Measurements from ENCODE around the gene IVL.

The IVL gene

GRCh38 chr1:152957561-152957960, 49.2 kb downstream of the IVL start:
- TF ChIP-seq, protein P1, sequence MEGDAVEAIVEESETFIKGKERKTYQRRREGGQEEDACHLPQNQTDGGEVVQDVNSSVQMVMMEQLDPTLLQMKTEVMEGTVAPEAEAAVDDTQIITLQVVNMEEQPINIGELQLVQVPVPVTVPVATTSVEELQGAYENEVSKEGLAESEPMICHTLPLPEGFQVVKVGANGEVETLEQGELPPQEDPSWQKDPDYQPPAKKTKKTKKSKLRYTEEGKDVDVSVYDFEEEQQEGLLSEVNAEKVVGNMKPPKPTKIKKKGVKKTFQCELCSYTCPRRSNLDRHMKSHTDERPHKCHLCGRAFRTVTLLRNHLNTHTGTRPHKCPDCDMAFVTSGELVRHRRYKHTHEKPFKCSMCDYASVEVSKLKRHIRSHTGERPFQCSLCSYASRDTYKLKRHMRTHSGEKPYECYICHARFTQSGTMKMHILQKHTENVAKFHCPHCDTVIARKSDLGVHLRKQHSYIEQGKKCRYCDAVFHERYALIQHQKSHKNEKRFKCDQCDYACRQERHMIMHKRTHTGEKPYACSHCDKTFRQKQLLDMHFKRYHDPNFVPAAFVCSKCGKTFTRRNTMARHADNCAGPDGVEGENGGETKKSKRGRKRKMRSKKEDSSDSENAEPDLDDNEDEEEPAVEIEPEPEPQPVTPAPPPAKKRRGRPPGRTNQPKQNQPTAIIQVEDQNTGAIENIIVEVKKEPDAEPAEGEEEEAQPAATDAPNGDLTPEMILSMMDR (IDR thresholded peaks at IDR 0.05; ENCODE audit: low read length, missing control alignments), result no peak

DNA sequence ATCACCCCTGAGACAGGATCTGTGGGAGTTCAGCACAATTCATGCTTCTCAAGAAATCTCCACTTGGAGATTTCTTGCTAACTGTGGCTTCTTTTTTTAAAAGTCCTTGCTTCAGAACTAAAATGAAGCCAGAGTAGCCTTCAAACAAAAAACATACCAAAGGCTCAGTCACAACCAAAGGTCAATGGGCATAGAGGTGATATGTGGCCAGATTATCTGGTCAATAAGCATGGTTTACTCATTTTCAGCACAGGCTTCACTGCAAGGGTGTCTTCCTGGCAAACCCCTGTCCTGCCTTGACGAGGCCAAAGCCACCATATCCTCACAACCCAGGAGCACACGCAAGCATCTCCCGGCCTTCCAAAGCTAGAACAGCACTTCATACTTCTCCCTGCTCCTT, 50.9 kb downstream of the IVL start:
- no peak overlapping the region for H3K4me3 ChIP-seq (replicated peaks; ENCODE audit: low read depth, low read length)
- DNase-seq (ENCODE audit: low read depth), result no peak
- TF ChIP-seq, protein P1 (IDR thresholded peaks at IDR 0.05; ENCODE audit: low read length, missing control alignments), result no peak

More at GRCh38 chr1:152957561-152957960, 49.2 kb downstream of the IVL start:
- no peak overlapping the region for H3K4me3 ChIP-seq (replicated peaks; ENCODE audit: low read depth, low read length)
- no peak for DNase-seq (ENCODE audit: low read depth)

DNA sequence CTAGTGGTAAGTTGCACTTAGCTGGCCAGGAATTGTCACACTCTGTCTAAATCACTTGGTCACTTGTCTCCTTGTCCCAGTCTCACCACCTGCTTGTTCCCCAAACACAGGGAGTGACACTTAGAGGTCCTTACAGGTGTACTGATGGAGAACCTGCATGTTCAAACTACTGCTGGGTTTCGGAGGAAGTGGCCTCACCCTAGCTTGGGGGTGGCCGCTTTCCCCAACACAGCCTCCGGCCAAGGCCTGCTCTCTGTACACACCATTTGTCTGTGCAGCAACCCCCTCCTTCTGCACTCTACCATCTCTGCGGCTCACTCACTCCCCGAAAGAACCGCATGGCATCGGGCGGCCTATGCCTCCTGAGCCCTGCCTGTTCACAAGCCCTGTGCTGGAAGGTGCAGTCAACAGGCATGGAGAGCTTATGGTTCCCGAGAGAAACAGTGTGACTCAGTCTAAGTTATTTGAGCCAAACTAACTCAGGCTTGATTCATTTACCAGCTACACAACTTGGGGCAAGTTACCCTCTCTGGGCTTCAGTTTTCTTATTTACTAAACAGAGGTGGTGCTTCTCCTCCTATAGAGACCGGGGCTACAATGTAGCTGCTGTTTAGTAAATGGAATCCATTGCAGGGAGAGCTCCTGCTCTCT, 51.6 kb downstream of the IVL start:
- no peak for DNase-seq (ENCODE audit: low read depth)
- no peak overlapping the region for H3K4me3 ChIP-seq (replicated peaks; ENCODE audit: low read depth, low read length)
- TF ChIP-seq, protein P1 (IDR thresholded peaks at IDR 0.05; ENCODE audit: low read length, missing control alignments), result no peak

DNA sequence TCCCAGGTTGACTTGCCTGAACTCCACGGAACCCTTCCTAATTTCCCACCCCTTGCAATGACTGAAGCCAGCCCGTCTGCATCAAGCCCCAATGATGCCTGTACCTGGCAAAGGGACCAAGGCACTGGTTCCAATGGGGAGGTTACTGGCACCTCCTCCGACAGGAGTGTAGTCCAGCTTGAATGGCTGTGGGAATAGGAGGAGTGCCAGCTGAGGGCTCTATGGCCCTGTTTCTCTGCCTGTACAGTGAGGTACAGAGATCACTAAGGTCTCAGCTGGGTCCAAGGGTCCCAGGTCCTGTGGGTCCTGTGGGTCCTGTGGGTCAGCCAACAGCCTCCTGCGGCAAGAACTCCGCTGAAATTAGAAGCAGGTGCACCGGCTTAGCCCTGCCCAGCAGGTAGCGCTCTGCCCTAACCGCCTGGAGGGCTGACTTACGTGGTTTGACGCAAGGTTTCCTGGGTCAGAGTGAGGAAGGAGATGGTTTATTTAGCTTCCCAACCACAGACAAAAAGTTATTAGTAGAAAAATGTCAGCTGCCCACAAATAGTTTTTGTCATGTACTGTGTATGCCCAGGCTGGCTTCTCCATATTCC, 52.2 kb downstream of the IVL start:
- no peak for DNase-seq (ENCODE audit: low read depth)
- no peak overlapping the region for H3K4me3 ChIP-seq (replicated peaks; ENCODE audit: low read depth, low read length)
- TF ChIP-seq, protein P1 (IDR thresholded peaks at IDR 0.05; ENCODE audit: low read length, missing control alignments), result no peak
